HEK293T (cell line): ENCODE measurements around the gene NHLRC2.

ENCODE experiments used
- CTCF ChIA-PET: fragments of 350-600 bp; formaldehyde crosslinking; extraction: SDS; loops from one replicate; lab custom pipeline; 2021; ENCODE audit warnings: antibody characterized with exemption, inconsistent platforms; lab: Yijun Ruan, JAX
- POLR2A ChIA-PET: fragments of 350-600 bp; formaldehyde crosslinking; extraction: SDS; loops from one replicate; lab custom pipeline; 2020; ENCODE audit warnings: antibody characterized with exemption, inconsistent platforms; lab: Yijun Ruan, JAX
- DNase-seq: peaks from one replicate; pipeline ENCODE4 v3.0.0; 2012; ENCODE audit warnings: mixed read lengths; ENCODE audit errors: extremely low spot score
- ARNT ChIP-seq: fragments of 450-650 bp; IDR thresholded peaks from 2 replicates; pipeline ENCODE4 v1.6.1; 2017; ENCODE audit warnings: mild to moderate bottlenecking
- BHLHE40 ChIP-seq: fragments of 450-650 bp; IDR thresholded peaks from 2 replicates; pipeline ENCODE4 v1.6.1; 2016; ENCODE audit warnings: mild to moderate bottlenecking, moderate library complexity, borderline replicate concordance
- CTBP1 ChIP-seq: fragments of 450-650 bp; IDR thresholded peaks from 2 replicates; pipeline ENCODE4 v1.6.1; 2016; ENCODE audit warnings: borderline replicate concordance
- ELF4 ChIP-seq: fragments of 450-650 bp; IDR thresholded peaks from 2 replicates; pipeline ENCODE4 v1.6.1; 2017; ENCODE audit warnings: antibody characterized with exemption
- FOXA1 ChIP-seq: fragments of 450-650 bp; IDR thresholded peaks from 2 replicates; pipeline ENCODE4 v1.6.1; 2016; ENCODE audit warnings: mild to moderate bottlenecking
- FOXK2 ChIP-seq: fragments of 450-650 bp; IDR thresholded peaks from 2 replicates; pipeline ENCODE4 v1.6.1; 2016; ENCODE audit warnings: mild to moderate bottlenecking
- FOXM1 ChIP-seq: fragments of 450-650 bp; IDR thresholded peaks from 2 replicates; pipeline ENCODE4 v1.6.1; 2017; ENCODE audit warnings: mild to moderate bottlenecking, borderline replicate concordance
- HDGF ChIP-seq: fragments of 450-650 bp; IDR thresholded peaks from 2 replicates; pipeline ENCODE4 v1.6.1; 2017; ENCODE audit warnings: antibody characterized with exemption, borderline replicate concordance
- L3MBTL2 ChIP-seq: fragments of 450-650 bp; conservative IDR thresholded peaks from 2 replicates; pipeline ENCODE4 v1.6.1; 2016; ENCODE audit warnings: mild to moderate bottlenecking
- LEF1 ChIP-seq: fragments of 450-650 bp; IDR thresholded peaks from 2 replicates; pipeline ENCODE4 v1.6.1; 2017; ENCODE audit warnings: mild to moderate bottlenecking, borderline replicate concordance
- NFRKB ChIP-seq: fragments of 450-650 bp; IDR thresholded peaks from 2 replicates; pipeline ENCODE4 v1.6.1; 2016; ENCODE audit warnings: mild to moderate bottlenecking, moderate library complexity
- PKNOX1 ChIP-seq: fragments of 450-650 bp; IDR thresholded peaks from 2 replicates; pipeline ENCODE4 v1.6.1; 2016
- SP1 ChIP-seq: fragments of 450-650 bp; IDR thresholded peaks from 2 replicates; pipeline ENCODE4 v1.6.1; 2017
- SUZ12 ChIP-seq: fragments of 450-650 bp; IDR thresholded peaks from 2 replicates; pipeline ENCODE4 v1.6.1; 2016; ENCODE audit warnings: mild to moderate bottlenecking
- TARDBP ChIP-seq: fragments of 450-650 bp; IDR thresholded peaks from 2 replicates; pipeline ENCODE4 v1.6.1; 2016
- ZNF384 ChIP-seq: fragments of 450-650 bp; IDR thresholded peaks from 2 replicates; pipeline ENCODE4 v1.6.1; 2016

Gene NHLRC2

GRCh38 chr10:113945075-113945686, 90.7 kb downstream of the NHLRC2 start:
- POLR2A ChIA-PET: no interaction called here
- no peak for TF ChIP-seq TARDBP
- TF ChIP-seq HDGF: no peak
- no peak for TF ChIP-seq ZNF384
- TF ChIP-seq BHLHE40: no peak
- no peak for TF ChIP-seq FOXA1
- TF ChIP-seq SP1: no peak
- no peak for TF ChIP-seq CTBP1
- CTCF ChIA-PET: interaction anchor here (0.9 kb wide), 1 partner anchor 16 kb away, joined by 3 read pairs; no protein-coding TSS in a partner anchor
- DNase-seq: no peak

- TF ChIP-seq LEF1: no peak
- no peak for TF ChIP-seq HDGF
- TF ChIP-seq ELF4: no peak
- TF ChIP-seq FOXM1: no peak
- no peak for TF ChIP-seq BHLHE40
- TF ChIP-seq L3MBTL2: no peak
- no peak for TF ChIP-seq NFRKB
- TF ChIP-seq FOXK2: no peak
- TF ChIP-seq ARNT: no peak
- no peak for TF ChIP-seq ZNF384
- TF ChIP-seq CTBP1: no peak
- no peak for TF ChIP-seq SUZ12
- TF ChIP-seq SP1: no peak
- no peak for TF ChIP-seq PKNOX1
- no peak for TF ChIP-seq TARDBP
- TF ChIP-seq FOXA1: no peak
- POLR2A ChIA-PET: no interaction called here
- no peak for DNase-seq
- CTCF ChIA-PET: no interaction called here
Observed at GRCh38 chr10:113945687-113946085, 91.2 kb downstream of the NHLRC2 start.

- no peak for DNase-seq
- ChIA-PET POLR2A (no interaction called here), CTCF (no interaction called here)
- no peak for TF ChIP-seq FOXM1
- TF ChIP-seq ELF4: no peak
- no peak for TF ChIP-seq HDGF
- TF ChIP-seq L3MBTL2: no peak
- no peak for TF ChIP-seq SUZ12
- TF ChIP-seq PKNOX1: no peak
- no peak for TF ChIP-seq ARNT
- no peak for TF ChIP-seq FOXK2
- no peak for TF ChIP-seq TARDBP
Observed at GRCh38 chr10:113947184-113948041, 93.0 kb downstream of the NHLRC2 start.

- ChIA-PET CTCF (no interaction called here), POLR2A (no interaction called here)
- no peak for DNase-seq
- no peak for TF ChIP-seq PKNOX1
- TF ChIP-seq NFRKB: no peak
- TF ChIP-seq BHLHE40: no peak
- no peak for TF ChIP-seq ARNT
- TF ChIP-seq FOXK2: no peak
- TF ChIP-seq LEF1: no peak
- no peak for TF ChIP-seq FOXM1
- no peak for TF ChIP-seq TARDBP
- no peak for TF ChIP-seq SUZ12
- no peak for TF ChIP-seq FOXA1
- TF ChIP-seq CTBP1: no peak
- TF ChIP-seq SP1: no peak
- TF ChIP-seq ZNF384: no peak
- no peak for TF ChIP-seq ELF4
Observed at GRCh38 chr10:113948048-113948447, 93.6 kb downstream of the NHLRC2 start.

GRCh38 chr10:113950268-113950667, 95.8 kb downstream of the NHLRC2 start:
- ChIA-PET POLR2A (no interaction called here), CTCF (no interaction called here)
- TF ChIP-seq FOXA1 (no peak), PKNOX1 (peak; percentile 26; the same call in 1 of the 2 replicates)
- no peak for DNase-seq
